Activated CD4-positive, alpha-beta T cell treated with anti-CD3 and anti-CD28 coated beads, Interleukin-2, amount 50 U/mL, for 24 hours (primary cell): ENCODE data around the gene PRUNE1.
A peak's percentile ranks its signal among the peaks of the same experiment; 100 is the strongest.

Experiments used
- DNase-seq, 2 donors: peaks; one replicate each; pipeline ENCODE4 v3.0.0-alpha.2; 2020; ENCODE audit warnings: low read depth in 1 of 2, low spot score in 1 of 2

Gene PRUNE1

GRCh38 chr1:151008244-151009205 is at the start of gene PRUNE1:
PRUNE1 (plus strand) TSS chr1:151008449; CDS start chr1:151008633, 184 bp downstream.
- peak; percentile 86 to 91 for DNase-seq

- DNase-seq, result no peak
These were observed 47.6 kb upstream of the PRUNE1 start for GRCh38 chr1:150960646-150961045.

- no peak for DNase-seq
These were observed 46.5 kb upstream of the PRUNE1 start for GRCh38 chr1:150961756-150962155.

- DNase-seq, result no peak
These were observed 44.7 kb upstream of the PRUNE1 start for GRCh38 chr1:150963321-150964163.

- no peak for DNase-seq
These were observed 44.1 kb upstream of the PRUNE1 start for GRCh38 chr1:150964164-150964489.

- no peak for DNase-seq
These were observed 42.6 kb upstream of the PRUNE1 start for GRCh38 chr1:150965605-150966004.

GRCh38 chr1:150966011-150966410 is 42.2 kb upstream of the PRUNE1 start:
- no peak for DNase-seq

- DNase-seq, result no peak
These were observed 40.3 kb upstream of the PRUNE1 start for GRCh38 chr1:150967936-150968335.

- no peak for DNase-seq
These were observed 39.8 kb upstream of the PRUNE1 start for GRCh38 chr1:150968491-150968890.

GRCh38 chr1:150969626-150970025 is 38.6 kb upstream of the PRUNE1 start:
- no peak for DNase-seq

GRCh38 chr1:150970808-150971582 is 37.3 kb upstream of the PRUNE1 start:
- DNase-seq, result no peak

- no peak for DNase-seq
These were observed 36.4 kb upstream of the PRUNE1 start for GRCh38 chr1:150971583-150972416.

GRCh38 chr1:150972417-150972940 is 35.8 kb upstream of the PRUNE1 start:
- no peak for DNase-seq

- no peak for DNase-seq
These were observed 34.9 kb upstream of the PRUNE1 start for GRCh38 chr1:150973258-150973835.

GRCh38 chr1:150973836-150974579 is 34.2 kb upstream of the PRUNE1 start:
- DNase-seq, result peak in 1 of 2 donors; percentile 36

- DNase-seq, result peak in 1 of 2 donors; percentile 42
These were observed 33.4 kb upstream of the PRUNE1 start, which contains the start of gene CERS2 for GRCh38 chr1:150974580-150975478. CERS2 (minus strand) TSS chr1:150974835; CDS start chr1:150969090, 5,745 bp downstream.

- no peak for DNase-seq
These were observed 31.8 kb upstream of the PRUNE1 start for GRCh38 chr1:150976401-150976821.
